SH-SY5Y (cell line): ENCODE measurements around the gene TBC1D16.

Source experiments
- GATA2 ChIP-seq: IDR thresholded peaks from 2 replicates; pipeline ENCODE4 v1.6.1; 2011; ENCODE audit warnings: mild to moderate bottlenecking, low read depth, low read length
- GATA3 ChIP-seq: IDR thresholded peaks from 2 replicates; pipeline ENCODE4 v1.6.1; 2011; ENCODE audit warnings: low read depth, mild to moderate bottlenecking, low read length, moderate library complexity

Gene TBC1D16

DNA sequence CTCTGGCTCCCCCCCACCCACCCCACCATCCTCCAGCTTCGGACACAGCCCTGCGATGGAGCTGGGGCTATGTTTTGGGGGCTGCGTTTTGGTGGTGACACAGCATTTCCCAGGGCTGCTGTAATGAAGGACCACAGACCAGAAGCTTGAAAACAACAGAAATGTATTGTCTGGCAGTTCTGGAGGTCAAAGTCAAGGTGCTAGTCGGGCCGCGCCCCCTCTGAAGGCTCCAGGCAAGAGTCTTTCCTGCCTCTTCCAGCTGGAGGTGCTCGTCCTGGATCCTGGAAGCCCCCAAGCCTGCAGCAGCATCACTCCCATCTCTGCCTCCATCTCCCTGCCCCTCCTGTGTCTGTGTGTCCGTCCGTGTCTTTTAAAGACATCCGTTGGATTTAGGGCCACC is 50.8 kb downstream of the TBC1D16 start:
- TF ChIP-seq GATA3, result no peak
- no peak for TF ChIP-seq GATA2

DNA sequence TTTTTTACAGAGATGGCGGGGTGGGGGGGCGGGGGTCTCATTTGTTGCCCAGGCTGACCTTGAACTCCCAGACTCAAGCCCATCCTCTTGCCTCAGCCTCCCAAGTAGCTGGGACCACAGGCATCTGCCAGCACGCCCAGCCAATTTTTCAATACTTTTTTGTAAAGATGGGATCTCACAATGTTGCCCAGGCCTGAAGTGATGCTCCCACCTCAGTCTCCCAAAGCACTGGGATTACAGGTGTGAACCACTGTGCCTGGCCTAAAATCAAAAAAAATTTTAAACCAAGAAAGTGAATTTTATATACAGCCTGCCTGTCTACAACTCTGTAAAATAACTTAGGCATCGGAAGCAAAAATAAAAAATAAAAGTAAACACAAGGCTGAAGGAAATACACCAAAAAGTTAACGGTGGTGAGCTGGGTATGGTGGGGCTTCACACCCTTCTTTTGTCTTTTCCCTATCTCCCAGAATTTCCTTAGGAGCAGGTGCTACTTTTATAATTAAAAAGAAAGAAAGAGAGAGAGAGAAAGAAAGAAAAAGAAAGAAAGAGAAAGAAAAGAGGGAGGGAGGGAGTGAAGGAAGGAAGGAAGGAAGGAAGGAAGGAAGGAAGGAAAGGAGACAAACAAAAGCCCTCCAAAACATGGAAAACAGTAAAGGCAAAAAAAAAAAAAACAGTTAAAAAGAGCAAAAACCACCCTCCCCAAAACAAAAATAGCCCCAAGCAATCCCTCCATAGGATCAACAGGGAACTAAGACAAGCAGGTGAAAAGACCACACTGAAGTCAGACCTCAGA is 51.4 kb downstream of the TBC1D16 start:
- no peak for TF ChIP-seq GATA3
- TF ChIP-seq GATA2, result no peak

DNA sequence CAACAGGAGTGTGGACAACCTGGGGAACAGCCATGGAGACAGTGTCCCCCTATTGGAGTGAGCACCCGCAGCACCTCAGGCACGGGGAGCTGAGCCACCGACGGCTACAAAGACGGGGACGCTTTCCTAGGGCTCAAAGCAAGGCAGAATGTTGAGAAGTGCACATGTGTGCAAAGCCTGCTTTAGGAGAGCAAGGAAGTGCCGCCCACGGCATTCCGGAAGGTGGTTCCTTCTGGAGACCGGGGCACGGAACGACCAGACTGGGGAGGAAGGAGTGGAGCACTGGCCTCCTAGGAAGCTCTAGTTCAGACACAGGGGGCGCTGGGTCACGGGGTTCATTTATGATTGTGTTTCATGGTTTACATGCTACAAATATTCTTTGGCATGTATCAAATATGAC is 52.2 kb downstream of the TBC1D16 start:
- no peak for TF ChIP-seq GATA3
- TF ChIP-seq GATA2, result no peak

DNA sequence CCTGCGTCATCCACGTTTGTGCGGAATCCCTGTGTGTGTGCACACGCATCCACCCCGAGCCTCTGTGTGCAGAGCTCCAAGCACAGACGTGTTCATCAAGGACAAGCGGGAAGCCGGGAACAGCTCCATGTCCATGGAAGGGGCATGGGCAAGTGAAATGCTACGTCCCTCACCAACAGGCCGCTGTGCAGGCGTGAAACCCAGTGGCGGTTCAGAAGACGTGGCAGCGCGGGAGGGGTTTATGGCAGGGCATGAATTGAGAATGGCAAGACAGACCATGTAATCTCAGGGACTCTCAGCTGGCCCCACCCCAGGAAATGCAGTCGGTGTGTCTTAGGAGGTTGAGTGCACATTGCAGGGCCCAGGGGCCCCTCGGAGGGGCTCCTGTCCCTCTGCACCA is 52.7 kb downstream of the TBC1D16 start:
- TF ChIP-seq GATA2 (no peak), GATA3 (no peak)

DNA sequence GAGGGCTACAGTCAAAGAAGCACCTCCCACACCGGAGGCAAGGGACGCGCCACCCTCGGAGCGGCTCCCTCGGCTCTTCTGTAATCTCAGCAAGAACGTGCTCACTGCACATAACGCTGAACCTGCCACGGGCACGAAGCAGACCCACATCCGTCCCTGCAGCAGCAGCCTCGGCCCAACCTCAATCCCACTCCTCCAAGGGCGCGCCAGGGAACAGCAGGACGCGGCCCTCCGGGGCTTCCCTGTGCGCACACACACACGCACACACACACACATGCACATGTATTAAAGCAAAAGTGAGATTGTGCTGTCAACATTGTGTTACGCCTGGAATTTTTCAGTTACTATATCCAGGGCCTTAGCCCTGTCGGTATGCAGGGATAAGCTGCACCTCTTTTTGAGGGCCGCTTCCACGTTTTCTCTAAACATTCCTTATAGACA is 54.0 kb downstream of the TBC1D16 start:
- TF ChIP-seq GATA3, result no peak
- TF ChIP-seq GATA2, result no peak

DNA sequence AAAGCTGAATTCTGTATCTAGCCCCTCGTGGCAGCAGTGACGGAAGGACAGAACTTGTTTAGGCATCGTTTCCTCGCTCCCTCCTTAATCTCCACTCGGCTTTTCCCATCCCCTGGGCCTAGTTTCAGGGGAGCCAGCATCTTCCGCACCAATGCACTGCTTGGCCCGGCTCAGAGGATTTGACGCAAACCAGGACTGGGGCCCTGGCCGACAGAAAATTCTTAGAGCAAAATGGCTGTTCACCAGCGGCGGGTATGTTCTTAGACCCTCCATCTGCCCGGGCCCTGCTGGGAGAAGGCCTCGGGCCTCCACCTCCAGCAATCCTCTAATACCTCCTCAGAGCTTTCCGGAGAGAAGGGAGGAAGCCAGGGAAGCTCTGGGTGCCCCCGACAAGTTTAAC is 54.6 kb downstream of the TBC1D16 start:
- TF ChIP-seq GATA3 (no peak), GATA2 (no peak)

DNA sequence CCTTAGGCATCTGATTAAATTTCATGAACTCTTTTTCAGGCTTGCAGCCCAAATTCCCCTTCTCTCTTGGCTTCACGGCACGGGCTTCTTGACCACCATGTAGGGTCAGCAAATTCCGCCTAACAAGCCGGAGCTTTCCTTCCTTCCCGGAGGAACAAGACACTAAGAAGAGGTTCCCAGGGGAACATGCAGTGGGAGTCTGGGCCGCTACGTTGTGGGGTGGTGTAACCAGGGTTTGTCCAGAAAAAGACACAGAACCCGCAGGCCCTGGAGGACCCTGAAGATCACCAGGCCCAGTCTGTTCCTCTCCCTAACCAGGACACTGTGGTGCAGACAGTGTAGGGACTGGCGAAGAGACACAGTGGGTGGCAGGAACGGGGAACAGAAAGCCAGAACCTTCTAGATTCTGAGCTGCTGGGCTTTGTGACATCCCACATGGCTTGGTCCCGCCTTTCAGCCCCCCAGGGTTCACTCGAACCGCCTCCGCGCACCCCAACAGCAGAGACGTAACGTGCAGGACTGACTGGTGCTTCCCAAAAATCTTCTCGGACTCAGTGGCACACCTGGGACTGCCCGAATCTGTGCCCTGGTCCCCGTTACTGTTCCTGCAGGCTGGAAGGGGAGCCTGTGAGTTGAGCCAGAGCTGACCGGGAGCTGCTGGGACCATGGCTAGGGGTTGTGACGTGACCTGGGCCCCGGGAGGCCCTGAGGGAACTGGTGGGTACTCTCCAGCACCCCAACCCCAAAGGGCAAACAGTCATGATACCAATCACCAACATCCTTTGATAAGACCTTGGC is 55.2 kb downstream of the TBC1D16 start:
- TF ChIP-seq GATA2 (no peak), GATA3 (no peak)

DNA sequence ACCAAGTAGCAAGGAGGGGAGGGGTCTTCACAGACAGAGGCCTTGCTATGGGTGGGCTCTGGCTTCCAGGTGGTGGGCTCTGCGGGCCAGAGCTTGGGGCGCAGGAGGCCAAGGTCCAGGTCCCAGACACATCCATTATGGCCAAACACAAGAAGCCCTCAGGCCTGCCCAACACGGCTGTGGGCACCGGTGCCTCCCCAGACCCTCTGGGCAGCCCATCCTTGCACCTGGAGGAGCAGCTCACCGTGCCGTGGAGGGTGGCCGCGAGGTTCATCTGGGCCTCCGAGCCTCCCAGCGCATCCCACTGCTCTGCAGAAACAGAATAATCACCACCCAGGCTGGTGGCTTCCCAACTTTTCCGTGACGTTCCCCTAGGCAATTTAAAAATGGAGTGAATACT is 55.9 kb downstream of the TBC1D16 start:
- TF ChIP-seq GATA3 (no peak), GATA2 (no peak)

DNA sequence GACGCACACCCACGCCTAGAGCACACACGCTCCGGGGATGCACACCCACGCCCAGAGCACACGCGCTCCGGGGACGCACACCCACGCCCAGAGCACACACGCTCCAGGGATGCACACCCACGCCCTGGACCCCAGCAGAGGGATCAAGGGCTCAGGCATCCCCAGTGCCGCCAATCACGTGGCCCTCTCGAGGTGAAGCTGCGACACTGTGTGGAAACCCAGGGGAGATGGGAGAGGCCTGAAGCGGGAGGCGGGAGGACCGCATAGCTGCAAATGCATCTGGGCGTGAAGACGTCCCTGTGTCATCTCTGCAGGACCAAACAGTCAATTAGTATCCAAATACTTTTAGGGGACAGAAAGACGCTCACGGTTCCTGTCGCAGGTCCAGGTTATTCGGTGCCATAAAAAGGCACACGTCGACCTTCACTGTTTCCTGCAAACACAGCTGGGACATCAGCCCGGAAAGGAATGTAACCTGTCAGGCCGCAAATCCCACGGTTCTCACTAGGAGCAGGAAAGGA is 56.4 kb downstream of the TBC1D16 start:
- TF ChIP-seq GATA2, result no peak
- TF ChIP-seq GATA3, result no peak

DNA sequence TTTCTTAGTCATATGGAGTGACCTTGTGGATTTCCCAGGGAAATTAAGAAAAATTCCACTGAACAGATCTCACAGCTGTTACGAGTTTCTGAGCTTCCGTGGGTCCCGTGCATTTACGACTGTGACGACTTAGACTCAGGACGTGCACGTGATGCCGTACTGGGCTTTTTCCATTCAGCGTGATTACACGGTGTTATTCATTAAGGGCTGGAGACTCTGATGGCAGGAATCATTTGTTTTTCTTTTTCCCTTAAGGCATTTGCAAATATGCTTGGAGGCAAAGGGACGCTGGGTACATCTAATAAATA is 57.2 kb downstream of the TBC1D16 start:
- TF ChIP-seq GATA3, result no peak
- TF ChIP-seq GATA2, result no peak

DNA sequence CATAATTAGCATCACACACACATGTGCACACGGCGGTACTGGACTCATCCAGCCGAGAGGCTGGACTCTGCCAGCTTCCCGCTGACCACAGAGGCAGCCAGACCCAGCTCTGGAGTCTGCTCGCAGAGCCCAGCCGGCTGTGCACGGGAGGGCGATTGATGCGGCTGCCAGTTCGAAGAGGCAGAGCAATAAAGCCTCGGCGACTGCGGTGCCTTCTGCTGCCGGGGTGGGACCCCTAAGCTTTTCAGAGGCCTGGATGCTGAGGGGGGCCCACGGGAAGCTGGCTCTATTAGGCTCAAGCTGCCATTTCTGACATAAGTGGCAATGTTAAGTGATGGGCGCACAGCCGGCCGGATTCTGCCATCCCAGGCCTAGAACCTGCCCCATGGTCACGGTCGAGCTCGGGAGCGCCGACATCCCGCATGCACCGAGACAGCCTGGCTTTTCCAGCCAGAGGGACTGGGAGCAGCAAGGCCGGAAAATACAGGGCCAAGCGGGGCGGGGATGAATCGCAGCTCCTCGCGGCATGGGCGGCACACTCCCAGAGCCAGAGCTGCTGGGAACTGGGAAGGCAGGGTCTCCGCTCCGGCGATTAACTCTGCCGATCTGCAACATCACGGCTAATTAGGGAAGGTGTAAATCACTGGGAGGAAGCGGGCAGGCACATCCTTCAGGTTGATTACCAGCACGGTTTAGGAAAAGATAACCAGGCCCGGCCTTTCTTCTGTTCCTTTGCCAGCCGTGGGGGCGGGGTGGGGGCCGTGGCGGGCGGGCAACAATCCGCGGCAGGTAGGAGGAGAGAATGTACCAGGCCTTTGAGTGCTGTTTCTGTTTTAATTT is 57.7 kb downstream of the TBC1D16 start:
- no peak for TF ChIP-seq GATA3
- TF ChIP-seq GATA2, result no peak

DNA sequence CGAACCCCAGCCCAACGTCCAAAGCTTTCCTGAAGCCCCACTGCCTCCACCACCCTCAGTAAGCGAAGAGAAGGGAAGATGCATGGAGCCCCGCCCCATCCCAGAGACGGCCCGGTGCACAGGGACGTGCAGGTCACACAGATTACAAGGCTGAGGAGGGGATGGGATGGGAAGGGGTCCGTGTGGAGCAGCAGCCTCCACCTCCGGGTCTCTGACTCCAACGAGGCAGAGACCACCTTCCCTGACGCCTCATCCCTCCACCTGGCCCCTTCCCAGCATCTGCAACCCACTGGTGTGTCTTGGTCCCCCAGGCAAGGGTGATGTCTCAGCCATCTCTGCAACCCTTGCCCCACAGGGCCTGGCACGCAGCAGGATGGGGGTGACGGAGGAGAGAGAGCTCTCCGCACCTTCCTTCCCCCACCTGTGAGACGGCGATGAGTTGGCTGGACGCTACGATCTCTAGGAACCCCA is 58.5 kb downstream of the TBC1D16 start:
- TF ChIP-seq GATA3 (no peak), GATA2 (no peak)

DNA sequence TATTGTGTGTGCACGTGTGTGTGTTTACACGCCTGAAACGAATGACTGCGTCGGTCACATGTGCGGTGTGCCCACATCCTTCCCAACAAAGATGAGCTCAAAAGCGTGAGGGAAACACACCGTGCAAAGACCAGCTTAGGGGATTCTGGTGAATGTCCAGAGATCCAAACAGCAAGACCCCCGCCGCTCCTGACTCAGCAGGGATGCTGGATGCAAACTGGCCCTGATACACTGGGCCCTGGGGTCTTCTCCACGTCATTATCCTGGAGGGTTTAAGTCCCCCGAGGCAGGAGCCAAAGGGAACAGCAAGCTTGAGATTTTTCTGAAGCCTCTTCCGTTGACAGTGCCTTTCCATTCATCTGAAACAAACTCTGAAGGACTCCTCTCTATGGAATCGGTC is 59.2 kb downstream of the TBC1D16 start:
- TF ChIP-seq GATA3 (no peak), GATA2 (no peak)

DNA sequence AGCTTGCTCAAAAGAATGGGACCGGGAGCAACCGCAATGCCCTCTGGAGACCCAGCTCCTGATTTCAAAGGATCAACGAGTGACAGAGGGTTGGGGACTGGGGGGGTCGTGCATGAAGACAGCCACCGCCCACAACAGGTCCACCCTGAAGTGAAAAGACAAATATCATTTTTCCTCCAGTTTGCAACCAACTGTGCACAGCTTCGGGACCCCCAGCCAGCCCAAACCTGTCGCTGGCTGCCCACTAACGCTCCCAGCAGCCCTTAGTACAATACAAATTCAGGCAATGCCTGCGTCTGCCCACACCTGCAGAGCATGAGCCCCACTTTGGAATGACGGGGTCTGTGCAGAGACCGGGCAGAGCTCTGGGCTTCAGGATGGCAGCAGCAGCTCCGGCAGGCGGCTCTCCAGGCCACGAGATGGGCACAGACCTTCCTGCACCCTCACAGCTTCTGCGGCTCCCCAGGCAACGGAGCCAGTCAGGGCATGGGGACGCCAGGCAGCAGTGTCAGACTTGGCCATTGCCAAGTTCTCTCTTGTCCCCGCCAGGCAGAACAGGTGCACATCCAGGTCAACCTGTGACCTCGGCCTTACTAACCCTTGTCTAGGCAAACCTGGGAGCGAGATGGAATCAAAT is 60.1 kb downstream of the TBC1D16 start:
- TF ChIP-seq GATA2 (no peak), GATA3 (no peak)
